ENCODE measurements around the gene CHPF2.

CHPF2 gene

GRCh38 chr7:151232091-151232916 is at the start of gene CHPF2:
CHPF2 (plus strand) TSS chr7:151232483; CDS start chr7:151234012, 1,529 bp downstream.
- Histone ChIP-seq H3K27me3 (ENCODE audit: control insufficient read depth, insufficient read depth, low read length) (no peaks in the 10 kb centered on the region), H3K9me3 (ENCODE audit: control insufficient read depth, insufficient read depth, low read depth, low read length) (no peaks in the 10 kb centered on the region), H3K4me1 (ENCODE audit: control insufficient read depth, insufficient read depth, low read length) (peaks cover 20% of the 10 kb centered on the region), H3K36me3 (ENCODE audit: control insufficient read depth, insufficient read depth, low read length) (peaks cover 32% of the 10 kb centered on the region), H3K4me3 (ENCODE audit: low read depth, low read length) (peak within 1 kb of the TSS; percentile 81), H3K9ac (ENCODE audit: low read length) (peak within 1 kb of the TSS; percentile 93), H3K27ac (ENCODE audit: low read depth, low read length) (peak within 1 kb of the TSS; percentile 79; the same call in 1 of the 2 replicates)

GRCh38 chr7:151185762-151186639 is 46.3 kb upstream of the CHPF2 start:
- H3K4me1 ChIP-seq (ENCODE audit: control insufficient read depth, insufficient read depth, low read length) = no peaks in the 10 kb centered on the region
- H3K9ac ChIP-seq (ENCODE audit: low read length) = no peak overlapping the region
- H3K27me3 ChIP-seq (ENCODE audit: control insufficient read depth, insufficient read depth, low read length) = peaks cover 16% of the 10 kb centered on the region; the same call in 1 of the 2 replicates
- H3K27ac ChIP-seq (ENCODE audit: low read depth, low read length) = no peak overlapping the region
- H3K9me3 ChIP-seq (ENCODE audit: control insufficient read depth, insufficient read depth, low read depth, low read length) = no peaks in the 10 kb centered on the region
- H3K36me3 ChIP-seq (ENCODE audit: control insufficient read depth, insufficient read depth, low read length) = no peaks in the 10 kb centered on the region
- H3K4me3 ChIP-seq (ENCODE audit: low read depth, low read length) = no peak overlapping the region

- no peaks in the 10 kb centered on the region for H3K4me1 ChIP-seq (ENCODE audit: control insufficient read depth, insufficient read depth, low read length)
- H3K36me3 ChIP-seq (ENCODE audit: control insufficient read depth, insufficient read depth, low read length) = no peaks in the 10 kb centered on the region
- H3K27ac ChIP-seq (ENCODE audit: low read depth, low read length) = no peak within 1 kb of the TSS
- no peak within 1 kb of the TSS for H3K4me3 ChIP-seq (ENCODE audit: low read depth, low read length)
- peaks cover 12% of the 10 kb centered on the region; the same call in 1 of the 2 replicates for H3K27me3 ChIP-seq (ENCODE audit: control insufficient read depth, insufficient read depth, low read length)
- H3K9ac ChIP-seq (ENCODE audit: low read length) = no peak within 1 kb of the TSS
- H3K9me3 ChIP-seq (ENCODE audit: control insufficient read depth, insufficient read depth, low read depth, low read length) = no peaks in the 10 kb centered on the region
Observed at GRCh38 chr7:151186640-151187408, 45.5 kb upstream of the CHPF2 start, which contains the start of gene ASB10. ASB10 (minus strand) TSS chr7:151187250; CDS start chr7:151187130, 120 bp downstream.

- H3K4me3 ChIP-seq (ENCODE audit: low read depth, low read length) = no peak overlapping the region
- no peaks in the 10 kb centered on the region for H3K36me3 ChIP-seq (ENCODE audit: control insufficient read depth, insufficient read depth, low read length)
- no peak overlapping the region for H3K27ac ChIP-seq (ENCODE audit: low read depth, low read length)
- peaks cover 12% of the 10 kb centered on the region; the same call in 1 of the 2 replicates for H3K27me3 ChIP-seq (ENCODE audit: control insufficient read depth, insufficient read depth, low read length)
- H3K9me3 ChIP-seq (ENCODE audit: control insufficient read depth, insufficient read depth, low read depth, low read length) = no peaks in the 10 kb centered on the region
- H3K4me1 ChIP-seq (ENCODE audit: control insufficient read depth, insufficient read depth, low read length) = no peaks in the 10 kb centered on the region
- H3K9ac ChIP-seq (ENCODE audit: low read length) = no peak overlapping the region
Observed at GRCh38 chr7:151187409-151188251, 44.7 kb upstream of the CHPF2 start.

GRCh38 chr7:151188252-151188542 is 44.1 kb upstream of the CHPF2 start:
- Histone ChIP-seq H3K36me3 (ENCODE audit: control insufficient read depth, insufficient read depth, low read length) (no peaks in the 10 kb centered on the region), H3K27ac (ENCODE audit: low read depth, low read length) (no peak overlapping the region), H3K4me1 (ENCODE audit: control insufficient read depth, insufficient read depth, low read length) (no peaks in the 10 kb centered on the region), H3K27me3 (ENCODE audit: control insufficient read depth, insufficient read depth, low read length) (peaks cover 13% of the 10 kb centered on the region; the same call in 1 of the 2 replicates), H3K4me3 (ENCODE audit: low read depth, low read length) (no peak overlapping the region), H3K9me3 (ENCODE audit: control insufficient read depth, insufficient read depth, low read depth, low read length) (no peaks in the 10 kb centered on the region), H3K9ac (ENCODE audit: low read length) (no peak overlapping the region)

GRCh38 chr7:151189038-151189437 is 43.2 kb upstream of the CHPF2 start:
- H3K4me3 ChIP-seq (ENCODE audit: low read depth, low read length) = no peak overlapping the region
- no peak overlapping the region for H3K27ac ChIP-seq (ENCODE audit: low read depth, low read length)
- H3K9ac ChIP-seq (ENCODE audit: low read length) = no peak overlapping the region
- H3K9me3 ChIP-seq (ENCODE audit: control insufficient read depth, insufficient read depth, low read depth, low read length) = no peaks in the 10 kb centered on the region
- no peaks in the 10 kb centered on the region for H3K4me1 ChIP-seq (ENCODE audit: control insufficient read depth, insufficient read depth, low read length)
- peaks cover 15% of the 10 kb centered on the region; the same call in 1 of the 2 replicates for H3K27me3 ChIP-seq (ENCODE audit: control insufficient read depth, insufficient read depth, low read length)
- H3K36me3 ChIP-seq (ENCODE audit: control insufficient read depth, insufficient read depth, low read length) = no peaks in the 10 kb centered on the region

GRCh38 chr7:151191544-151191943 is 40.7 kb upstream of the CHPF2 start:
- Histone ChIP-seq H3K4me1 (ENCODE audit: control insufficient read depth, insufficient read depth, low read length) (no peaks in the 10 kb centered on the region), H3K4me3 (ENCODE audit: low read depth, low read length) (no peak overlapping the region), H3K9me3 (ENCODE audit: control insufficient read depth, insufficient read depth, low read depth, low read length) (no peaks in the 10 kb centered on the region), H3K9ac (ENCODE audit: low read length) (no peak overlapping the region), H3K27me3 (ENCODE audit: control insufficient read depth, insufficient read depth, low read length) (peaks cover 36% of the 10 kb centered on the region), H3K27ac (ENCODE audit: low read depth, low read length) (no peak overlapping the region), H3K36me3 (ENCODE audit: control insufficient read depth, insufficient read depth, low read length) (no peaks in the 10 kb centered on the region)

GRCh38 chr7:151192002-151192539 is 40.2 kb upstream of the CHPF2 start:
- Histone ChIP-seq H3K9me3 (ENCODE audit: control insufficient read depth, insufficient read depth, low read depth, low read length) (no peaks in the 10 kb centered on the region), H3K36me3 (ENCODE audit: control insufficient read depth, insufficient read depth, low read length) (no peaks in the 10 kb centered on the region), H3K27ac (ENCODE audit: low read depth, low read length) (no peak overlapping the region), H3K27me3 (ENCODE audit: control insufficient read depth, insufficient read depth, low read length) (peaks cover 42% of the 10 kb centered on the region), H3K4me3 (ENCODE audit: low read depth, low read length) (no peak overlapping the region), H3K9ac (ENCODE audit: low read length) (no peak overlapping the region), H3K4me1 (ENCODE audit: control insufficient read depth, insufficient read depth, low read length) (no peaks in the 10 kb centered on the region)

GRCh38 chr7:151193203-151193978 is 38.9 kb upstream of the CHPF2 start:
- Histone ChIP-seq H3K27me3 (ENCODE audit: control insufficient read depth, insufficient read depth, low read length) (peaks cover 44% of the 10 kb centered on the region), H3K36me3 (ENCODE audit: control insufficient read depth, insufficient read depth, low read length) (no peaks in the 10 kb centered on the region), H3K27ac (ENCODE audit: low read depth, low read length) (no peak overlapping the region), H3K9ac (ENCODE audit: low read length) (no peak overlapping the region), H3K4me3 (ENCODE audit: low read depth, low read length) (no peak overlapping the region), H3K4me1 (ENCODE audit: control insufficient read depth, insufficient read depth, low read length) (no peaks in the 10 kb centered on the region), H3K9me3 (ENCODE audit: control insufficient read depth, insufficient read depth, low read depth, low read length) (no peaks in the 10 kb centered on the region)

All from HUES6 (cell line).